Measurements from ENCODE around the gene SIGLEC15.

Gene SIGLEC15

DNA sequence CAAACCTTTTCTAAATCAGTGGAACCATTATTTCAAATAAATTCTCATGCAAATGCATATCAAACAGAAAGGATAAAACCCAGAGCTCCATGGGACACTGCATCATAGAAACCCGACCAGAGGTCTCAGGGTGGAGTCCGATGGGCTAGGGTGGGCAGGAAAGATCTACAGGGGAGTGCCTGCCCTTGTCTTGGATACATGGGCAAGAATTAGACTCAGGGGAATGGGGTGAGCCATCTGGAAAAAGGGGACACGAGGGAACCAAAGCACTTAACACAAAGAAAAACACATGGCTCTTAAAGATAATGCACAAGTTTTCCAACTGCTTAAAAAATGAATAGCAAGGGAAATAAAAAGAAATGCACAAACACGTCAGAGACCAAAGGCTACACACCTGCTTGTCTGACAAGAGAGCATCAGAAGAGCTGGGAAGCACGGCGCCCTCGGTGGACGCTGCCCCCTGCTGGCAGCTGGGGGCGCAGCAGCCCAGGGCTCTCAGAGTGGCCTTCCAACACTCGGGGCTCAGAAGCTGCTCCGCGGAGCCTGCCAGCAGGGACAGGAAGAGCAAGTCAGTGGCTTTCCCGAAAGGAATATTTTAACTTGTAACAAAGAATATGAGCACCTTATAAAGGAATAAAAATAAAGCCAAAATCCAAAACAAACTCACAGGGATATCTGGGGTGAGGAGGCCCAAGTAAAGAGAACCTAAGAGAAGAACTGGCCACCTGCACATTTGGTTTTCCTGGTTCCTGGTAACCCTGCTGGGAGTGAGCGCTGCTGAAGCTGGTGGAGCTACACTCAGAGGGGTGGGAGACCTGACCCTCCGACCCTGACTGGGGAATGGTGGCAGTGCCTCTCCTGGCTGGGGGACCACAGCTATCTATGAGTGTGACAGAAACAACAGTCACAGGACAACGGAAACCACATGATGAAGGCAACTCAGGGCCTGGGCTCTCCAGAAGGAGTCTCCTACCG is 54.5 kb downstream of the SIGLEC15 start:
- peak; percentile 54 for DNase-seq (ENCODE audit: low read depth)

DNA sequence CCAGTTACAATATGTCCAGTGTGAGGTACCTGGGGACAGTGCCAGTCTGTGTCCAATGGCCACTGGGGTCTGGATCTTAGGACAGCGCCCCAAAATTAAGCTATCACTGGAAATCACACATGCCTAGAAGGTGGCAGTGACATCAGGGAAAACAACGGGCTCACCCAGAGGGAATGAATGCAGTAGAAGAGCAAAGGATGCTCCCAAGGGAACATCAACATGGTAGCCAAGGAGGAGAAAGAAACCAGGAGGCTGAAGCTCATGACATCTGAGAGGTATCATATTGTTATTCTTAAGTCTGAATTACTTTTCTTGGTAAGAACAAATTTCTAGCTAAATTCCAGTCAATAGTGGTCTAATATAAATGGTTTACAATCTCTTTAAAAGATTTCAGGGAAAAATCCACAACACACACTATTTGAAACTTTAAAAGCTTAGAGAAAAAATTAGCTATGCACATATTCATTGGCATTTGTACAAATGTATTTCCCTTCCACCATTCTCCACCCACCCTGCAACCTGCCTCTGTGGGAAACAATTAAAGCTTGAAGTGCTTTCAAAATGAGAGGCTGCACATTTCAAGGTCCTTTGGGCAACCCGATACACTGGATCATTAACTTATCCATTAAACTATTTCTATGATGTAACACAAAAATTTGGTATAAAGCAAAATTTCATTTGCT is 55.5 kb downstream of the SIGLEC15 start:
- DNase-seq (ENCODE audit: low read depth), result no peak

GRCh38 chr18:45887585-45887984 is 62.1 kb downstream of the SIGLEC15 start:
- no peak for DNase-seq (ENCODE audit: low read depth)

GRCh38 chr18:45889419-45890064 is 64.1 kb downstream of the SIGLEC15 start:
- DNase-seq (ENCODE audit: low read depth), result no peak

GRCh38 chr18:45890606-45891005 is 65.1 kb downstream of the SIGLEC15 start:
- no peak for DNase-seq (ENCODE audit: low read depth)

- DNase-seq (ENCODE audit: low read depth), result no peak
Observed at GRCh38 chr18:45891806-45892205, 66.3 kb downstream of the SIGLEC15 start.

All from stimulated activated CD4-positive, alpha-beta T cell treated with anti-CD3 and anti-CD28 coated beads, Interleukin-2, amount 100 ng/mL, for 4 hours (primary cell).